A673 (cell line): Measurements from ENCODE around the gene RNASEL. TPM values are rescaled to one million over a fixed set of nuclear protein-coding genes. Genes with fewer than 3 reads are reported as not detected.

Source experiments
- BruUV-seq: library from RNA; stranded (reverse); fragments of 400-500 nt; replicated peaks from 2 replicates; lab custom pipeline; 2021; lab: Mats Ljungman, UMichigan
- CTCF ChIA-PET: fragments of 300-600 bp; sonication (Branson Sonifier 250); formaldehyde crosslinking; loops from one replicate; lab custom pipeline; 2022; ENCODE audit warnings: antibody characterized with exemption; lab: Charles Lee
- POLR2A ChIA-PET: fragments of 300-600 bp; sonication (Branson Sonifier 250); formaldehyde crosslinking; loops from one replicate; lab custom pipeline; 2022; ENCODE audit warnings: antibody characterized with exemption; ENCODE audit not compliant: low non-redundant PET; lab: Charles Lee
- DNase-seq: peaks from one replicate; pipeline ENCODE4 v3.0.0-alpha.2; 2015; ENCODE audit warnings: low spot score
- H3K27ac ChIP-seq: fragments of 200-600 bp; sonication (generic); 2 replicates; pipeline ENCODE4 v1.5.1; 2016; ENCODE audit warnings: mixed run types, low read depth, mild to moderate bottlenecking, mixed read lengths, antibody characterized with exemption, low read length; ENCODE audit not compliant: poor library complexity, severe bottlenecking
- H3K27me3 ChIP-seq: fragments of 200-600 bp; sonication (generic); replicated peaks from 2 replicates; pipeline ENCODE4 v1.6.1; 2017; ENCODE audit warnings: mixed run types, low read depth, mild to moderate bottlenecking, mixed read lengths, antibody characterized with exemption, low read length; ENCODE audit not compliant: insufficient read depth, poor library complexity
- H3K36me3 ChIP-seq: fragments of 200-600 bp; sonication (generic); 2 replicates; pipeline ENCODE4 v1.6.1; 2016; ENCODE audit warnings: mixed run types, mild to moderate bottlenecking, mixed read lengths, antibody characterized with exemption, low read length; ENCODE audit not compliant: insufficient read depth, poor library complexity, severe bottlenecking
- H3K4me1 ChIP-seq: fragments of 200-600 bp; sonication (generic); 2 replicates; pipeline ENCODE4 v1.6.1; 2017; ENCODE audit warnings: mixed run types, mild to moderate bottlenecking, mixed read lengths, antibody characterized with exemption, low read length; ENCODE audit not compliant: insufficient read depth, poor library complexity, severe bottlenecking
- H3K4me3 ChIP-seq: fragments of 200-600 bp; sonication (generic); 2 replicates; pipeline ENCODE4 v1.5.1; 2016; ENCODE audit warnings: low read depth, mixed run types, mild to moderate bottlenecking, mixed read lengths, low read length; ENCODE audit not compliant: poor library complexity, severe bottlenecking
- H3K9me3 ChIP-seq: fragments of 200-600 bp; sonication (generic); 2 replicates; pipeline ENCODE4 v1.6.1; 2016; ENCODE audit warnings: mixed run types, low read depth, mild to moderate bottlenecking, mixed read lengths, antibody characterized with exemption, low read length; ENCODE audit not compliant: poor library complexity, severe bottlenecking
- CTCF ChIP-seq: fragments of 300-800, 200-600 bp; sonication (generic); conservative IDR thresholded peaks from 2 replicates; pipeline ENCODE4 v1.5.1; 2017; ENCODE audit warnings: low read depth, mild to moderate bottlenecking, antibody characterized with exemption, low read length, moderate library complexity, mixed read lengths
- EZH2 ChIP-seq: fragments of 200-600 bp; sonication (generic); IDR thresholded peaks from 2 replicates; pipeline ENCODE4 v1.6.1; 2017; ENCODE audit warnings: borderline replicate concordance, low read depth, mild to moderate bottlenecking, mixed read lengths, antibody characterized with exemption, low read length; ENCODE audit not compliant: poor library complexity, severe bottlenecking
- intact Hi-C: fragments of 100-400 bp; cut with micrococcal nuclease; formaldehyde crosslinking; loops from one replicate; pipeline ENCODE4 v1.10.0; 2022; ENCODE audit not compliant: unreplicated experiment
- total RNA-seq: library from RNA; stranded (reverse); gene quantifications from 2 replicates; pipeline ENCODE4 v1.2.3, GENCODE V29; 2021

Gene RNASEL
- total RNA-seq, 1 experiment from 2014 or later = 3.2 TPM

DNA sequence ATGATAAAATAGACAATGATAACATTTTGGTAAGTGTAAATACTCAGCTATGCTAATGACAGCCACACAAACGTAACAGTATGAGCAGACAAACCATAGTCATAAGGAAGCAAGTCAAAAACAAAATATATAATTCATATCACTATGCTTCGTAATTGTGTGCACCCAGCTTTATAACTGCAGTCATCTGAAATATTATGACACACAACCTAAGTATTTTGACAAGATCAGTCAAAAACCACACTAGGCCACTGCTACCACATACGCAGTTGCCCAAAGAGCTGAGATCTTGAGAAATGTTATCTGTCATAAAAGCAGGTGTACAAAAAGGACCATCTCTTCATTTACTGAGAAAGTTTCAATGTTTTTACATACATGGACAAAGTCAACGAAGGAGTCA lies 26.0 kb downstream of the RNASEL start:
- POLR2A ChIA-PET = no interaction called here
- no peak for DNase-seq
- no TSS peak for BruUV-seq
- Histone ChIP-seq H3K4me1 (peaks cover 3% of the 10 kb centered on the region), H3K36me3 (no peaks in the 10 kb centered on the region), H3K4me3 (no peak overlapping the region), H3K27me3 (no peaks in the 10 kb centered on the region), H3K9me3 (no peaks in the 10 kb centered on the region), H3K27ac (no peak overlapping the region)
- intact Hi-C loops = no loop called here
- CTCF ChIA-PET = no interaction called here
- TF ChIP-seq EZH2 = no peak

DNA sequence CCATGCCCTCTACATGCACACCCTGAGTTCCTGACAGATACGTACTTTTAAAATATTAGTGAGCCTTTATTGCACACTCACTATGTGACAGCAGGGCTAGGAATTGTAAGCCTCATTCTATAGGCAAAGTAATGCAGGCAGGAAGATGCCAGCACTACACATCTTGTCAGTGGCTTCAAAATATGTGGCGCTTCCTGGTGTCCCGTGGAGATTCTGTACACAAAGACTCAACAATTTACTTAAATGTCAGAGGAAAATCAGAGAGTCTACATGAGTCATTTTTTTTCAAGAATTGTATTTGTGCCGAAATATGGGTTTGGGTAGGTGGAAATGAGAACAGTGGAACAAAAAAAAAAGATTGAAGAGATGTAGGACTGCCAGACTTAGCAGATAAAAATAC lies 27.6 kb downstream of the RNASEL start:
- no peaks in the 10 kb centered on the region for H3K9me3 ChIP-seq
- no peak overlapping the region for H3K4me3 ChIP-seq
- TF ChIP-seq EZH2 (no peak), CTCF (no peak)
- ChIA-PET POLR2A (no interaction called here), CTCF (no interaction called here)
- no peaks in the 10 kb centered on the region for H3K36me3 ChIP-seq
- peak; percentile 39 for DNase-seq
- H3K27me3 ChIP-seq = no peaks in the 10 kb centered on the region
- intact Hi-C loops = no loop called here
- no peak overlapping the region for H3K27ac ChIP-seq
- no TSS peak for BruUV-seq
- peaks cover 3% of the 10 kb centered on the region for H3K4me1 ChIP-seq

DNA sequence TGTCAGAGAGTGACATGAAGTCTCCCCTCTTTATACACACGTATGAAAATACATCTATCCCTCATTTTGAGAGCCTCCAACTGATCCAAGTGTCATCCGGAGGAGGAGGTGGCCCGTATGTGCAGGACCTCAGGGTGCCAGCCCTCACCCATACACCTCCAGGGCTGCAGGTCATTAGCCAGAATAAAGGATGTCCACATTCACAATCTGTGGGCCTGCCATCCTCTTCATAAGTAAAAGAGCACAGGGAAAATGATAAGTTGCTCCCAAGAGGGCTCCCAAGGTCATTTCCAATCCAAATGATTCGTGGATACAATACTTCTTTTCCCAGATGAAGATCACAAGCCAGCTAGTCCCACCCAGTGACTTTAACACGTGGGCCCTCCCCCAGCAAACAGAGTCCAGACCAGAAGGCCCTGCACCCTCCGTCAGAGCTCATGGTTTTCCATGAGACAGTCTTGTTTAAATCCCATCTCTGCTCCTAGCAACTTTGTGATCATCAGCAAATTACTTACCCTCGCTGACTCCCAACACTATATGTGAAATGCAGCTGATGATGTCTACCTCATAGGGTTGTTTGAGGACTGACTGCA lies 28.6 kb downstream of the RNASEL start:
- intact Hi-C loops = no loop called here
- Histone ChIP-seq H3K4me3 (no peak overlapping the region), H3K27me3 (no peaks in the 10 kb centered on the region), H3K27ac (no peak overlapping the region), H3K36me3 (no peaks in the 10 kb centered on the region), H3K4me1 (peaks cover 3% of the 10 kb centered on the region), H3K9me3 (no peaks in the 10 kb centered on the region)
- DNase-seq = no peak
- TF ChIP-seq EZH2 (no peak), CTCF (no peak)
- CTCF ChIA-PET = no interaction called here
- no TSS peak for BruUV-seq
- POLR2A ChIA-PET = no interaction called here

- ChIA-PET POLR2A (no interaction called here), CTCF (no interaction called here)
- TF ChIP-seq CTCF (no peak), EZH2 (no peak)
- BruUV-seq = no TSS peak
- DNase-seq = no peak
- intact Hi-C loops = no loop called here
- Histone ChIP-seq H3K27ac (no peak overlapping the region), H3K9me3 (no peaks in the 10 kb centered on the region), H3K4me3 (no peak overlapping the region), H3K27me3 (no peaks in the 10 kb centered on the region), H3K4me1 (no peaks in the 10 kb centered on the region), H3K36me3 (no peaks in the 10 kb centered on the region)
Measured at GRCh38 chr1:182556279-182556678, 32.8 kb downstream of the RNASEL start.
